ENCODE data around the gene GBA2.
A peak's percentile ranks its signal among the peaks of the same experiment; 100 is the strongest.

Gene GBA2

DNA sequence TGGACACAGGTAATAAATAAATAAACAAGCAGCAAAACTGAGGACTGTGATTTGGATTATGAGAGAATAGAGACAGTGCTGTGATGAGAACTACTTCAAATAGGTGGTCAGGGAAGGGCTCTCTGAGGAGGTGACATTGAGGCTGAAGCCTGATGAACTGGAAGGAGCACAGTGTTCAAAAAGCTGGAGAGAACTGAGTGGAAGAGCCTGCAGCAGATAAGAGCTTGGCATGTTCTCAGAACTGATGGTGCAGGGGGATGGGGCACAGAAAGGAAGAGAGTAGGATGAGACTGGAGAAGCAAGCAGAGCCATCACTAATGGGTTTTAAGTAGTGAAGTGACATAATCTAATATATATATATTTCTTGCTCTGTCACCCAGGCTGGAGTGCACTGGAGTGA is 48.1 kb downstream of the GBA2 start:
- no peaks in the 10 kb centered on the region for H3K27me3 ChIP-seq (ENCODE audit: control insufficient read depth in 1 of 2, insufficient read depth in 2 of 2, low read length in 2 of 2)
- H3K27ac ChIP-seq (ENCODE audit: low read depth, low read length): no peak overlapping the region
- peaks cover 87 to 99% of the 10 kb centered on the region in 2 donors for H3K36me3 ChIP-seq (ENCODE audit: control insufficient read depth in 1 of 2, insufficient read depth in 2 of 2, low read length in 2 of 2)
- no peak overlapping the region for H3K9ac ChIP-seq (ENCODE audit: low read depth in 1 of 2, low read length in 2 of 2)
- H3K4me1 ChIP-seq (ENCODE audit: control insufficient read depth in 1 of 2, insufficient read depth in 2 of 2, low read length in 2 of 2): peaks cover 8 to 11% of the 10 kb centered on the region in 2 donors
- no peaks in the 10 kb centered on the region for H3K9me3 ChIP-seq (ENCODE audit: control insufficient read depth in 1 of 2, low read length in 2 of 2)
- H3K4me3 ChIP-seq (ENCODE audit: low read depth in 1 of 2, low read length in 2 of 2): no peak overlapping the region

DNA sequence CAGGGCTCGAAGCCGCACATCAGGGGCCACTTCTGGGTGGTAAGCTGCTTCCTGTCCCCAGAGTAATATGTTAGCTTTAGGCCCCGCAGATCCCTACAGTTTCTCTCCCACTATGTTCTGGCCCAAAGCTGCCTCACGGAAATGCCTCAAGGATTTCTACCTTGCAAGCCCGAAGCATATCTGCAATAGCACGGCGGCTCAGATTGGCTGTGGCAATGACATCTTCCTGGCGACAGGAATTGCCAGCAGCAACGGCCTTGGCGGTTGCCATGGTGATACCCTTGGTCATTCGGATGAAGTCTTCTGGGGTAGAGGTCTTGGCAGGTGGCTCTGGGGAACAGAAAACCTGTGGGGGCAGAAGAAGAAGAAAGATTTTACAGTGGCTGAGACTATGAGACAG is 49.0 kb downstream of the GBA2 start:
- Histone ChIP-seq H3K4me1 (ENCODE audit: control insufficient read depth in 1 of 2, insufficient read depth in 2 of 2, low read length in 2 of 2) (peaks cover 12 to 16% of the 10 kb centered on the region in 2 donors), H3K9me3 (ENCODE audit: control insufficient read depth in 1 of 2, low read length in 2 of 2) (no peaks in the 10 kb centered on the region), H3K4me3 (ENCODE audit: low read depth in 1 of 2, low read length in 2 of 2) (no peak overlapping the region), H3K9ac (ENCODE audit: low read depth in 1 of 2, low read length in 2 of 2) (no peak overlapping the region), H3K27me3 (ENCODE audit: control insufficient read depth in 1 of 2, insufficient read depth in 2 of 2, low read length in 2 of 2) (no peaks in the 10 kb centered on the region), H3K27ac (ENCODE audit: low read depth, low read length) (no peak overlapping the region), H3K36me3 (ENCODE audit: control insufficient read depth in 1 of 2, insufficient read depth in 2 of 2, low read length in 2 of 2) (peaks cover 79 to 90% of the 10 kb centered on the region in 2 donors)

DNA sequence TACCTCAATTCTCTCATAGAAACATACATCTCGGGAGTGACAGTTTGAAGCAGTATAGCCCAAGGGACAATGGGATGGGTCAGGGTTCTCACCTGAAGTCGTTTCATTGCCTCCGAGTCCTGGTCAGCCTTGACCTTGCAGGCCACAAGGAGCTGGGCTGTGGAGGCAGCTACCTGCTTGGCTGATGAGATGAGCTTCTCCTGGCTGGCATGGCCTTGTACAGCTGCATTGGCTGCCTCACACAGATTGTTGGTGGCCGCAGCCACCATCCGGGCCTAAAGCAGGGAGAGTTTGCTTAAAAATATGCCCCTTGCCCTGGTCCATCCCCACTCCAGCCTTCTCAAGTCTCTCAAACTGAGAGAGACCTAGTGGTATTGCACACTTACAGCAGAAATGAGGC is 50.8 kb downstream of the GBA2 start:
- Histone ChIP-seq H3K9me3 (ENCODE audit: control insufficient read depth in 1 of 2, low read length in 2 of 2) (no peaks in the 10 kb centered on the region), H3K27ac (ENCODE audit: low read depth, low read length) (no peak overlapping the region), H3K36me3 (ENCODE audit: control insufficient read depth in 1 of 2, insufficient read depth in 2 of 2, low read length in 2 of 2) (peaks cover 61 to 72% of the 10 kb centered on the region in 2 donors), H3K27me3 (ENCODE audit: control insufficient read depth in 1 of 2, insufficient read depth in 2 of 2, low read length in 2 of 2) (no peaks in the 10 kb centered on the region), H3K9ac (ENCODE audit: low read depth in 1 of 2, low read length in 2 of 2) (no peak overlapping the region), H3K4me3 (ENCODE audit: low read depth in 1 of 2, low read length in 2 of 2) (no peak overlapping the region), H3K4me1 (ENCODE audit: control insufficient read depth in 1 of 2, insufficient read depth in 2 of 2, low read length in 2 of 2) (peaks cover 12 to 16% of the 10 kb centered on the region in 2 donors)

DNA sequence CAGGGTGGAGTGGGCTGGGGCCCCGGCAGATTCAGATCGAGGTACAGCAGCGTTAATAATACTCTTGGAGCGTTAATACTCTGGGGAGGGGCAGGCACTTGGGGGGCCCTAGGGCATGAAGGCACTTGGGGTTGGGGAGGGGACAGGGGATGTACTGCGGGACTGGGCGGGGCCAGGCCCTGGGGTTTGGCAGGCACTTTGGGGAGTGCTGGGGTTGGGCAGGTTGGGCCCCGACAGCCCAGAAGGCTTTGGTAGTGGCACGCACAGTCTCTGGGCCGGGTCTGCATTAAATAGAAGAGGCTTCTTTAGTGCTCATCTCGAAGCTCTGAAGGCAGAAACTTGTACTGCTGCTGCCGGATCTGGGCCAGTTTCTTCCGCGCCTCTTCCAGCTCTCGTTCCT is 51.5 kb downstream of the GBA2 start:
- no peaks in the 10 kb centered on the region for H3K27me3 ChIP-seq (ENCODE audit: control insufficient read depth in 1 of 2, insufficient read depth in 2 of 2, low read length in 2 of 2)
- no peak overlapping the region for H3K9ac ChIP-seq (ENCODE audit: low read depth in 1 of 2, low read length in 2 of 2)
- H3K27ac ChIP-seq (ENCODE audit: low read depth, low read length): no peak overlapping the region
- H3K36me3 ChIP-seq (ENCODE audit: control insufficient read depth in 1 of 2, insufficient read depth in 2 of 2, low read length in 2 of 2): peaks cover 55 to 65% of the 10 kb centered on the region in 2 donors
- no peak overlapping the region for H3K4me3 ChIP-seq (ENCODE audit: low read depth in 1 of 2, low read length in 2 of 2)
- no peaks in the 10 kb centered on the region for H3K9me3 ChIP-seq (ENCODE audit: control insufficient read depth in 1 of 2, low read length in 2 of 2)
- H3K4me1 ChIP-seq (ENCODE audit: control insufficient read depth in 1 of 2, insufficient read depth in 2 of 2, low read length in 2 of 2): peaks cover 12 to 16% of the 10 kb centered on the region in 2 donors

DNA sequence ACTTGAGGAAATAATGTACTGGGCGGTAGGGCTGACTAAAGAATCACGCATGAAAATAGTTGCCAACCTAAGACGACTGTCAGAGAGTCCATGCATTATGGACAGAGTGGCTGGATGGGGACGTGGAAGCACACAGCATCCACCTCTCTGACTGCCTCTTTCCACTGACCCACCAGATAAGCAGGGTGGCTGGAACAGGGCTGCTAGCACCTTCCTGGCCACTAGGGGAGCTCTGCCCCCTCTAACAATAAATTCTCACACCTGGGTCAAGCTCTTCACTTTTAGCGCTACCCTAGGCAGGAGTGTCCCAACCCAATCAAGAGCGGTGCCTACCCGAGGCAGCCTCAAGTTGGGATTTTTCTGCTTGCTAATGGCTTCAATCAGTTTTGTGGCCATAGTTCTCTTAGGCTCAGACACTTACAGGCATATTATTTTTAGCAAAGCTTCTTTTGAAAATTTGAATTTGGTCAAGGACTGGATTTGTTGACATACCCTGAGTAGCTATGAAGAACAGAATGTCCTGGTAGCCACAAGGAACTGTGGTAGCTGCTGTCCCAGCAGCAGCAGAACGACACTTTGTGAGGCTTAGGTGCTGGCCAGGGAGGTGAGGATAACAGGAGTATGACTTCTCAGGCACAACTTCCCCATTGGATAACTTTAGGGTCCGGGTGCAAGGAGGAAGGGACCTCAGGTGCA is 52.4 kb downstream of the GBA2 start:
- Histone ChIP-seq H3K9ac (ENCODE audit: low read depth in 1 of 2, low read length in 2 of 2) (no peak overlapping the region), H3K27me3 (ENCODE audit: control insufficient read depth in 1 of 2, insufficient read depth in 2 of 2, low read length in 2 of 2) (no peaks in the 10 kb centered on the region), H3K27ac (ENCODE audit: low read depth, low read length) (no peak overlapping the region), H3K4me1 (ENCODE audit: control insufficient read depth in 1 of 2, insufficient read depth in 2 of 2, low read length in 2 of 2) (peaks cover 12 to 16% of the 10 kb centered on the region in 2 donors), H3K36me3 (ENCODE audit: control insufficient read depth in 1 of 2, insufficient read depth in 2 of 2, low read length in 2 of 2) (peaks cover 49 to 57% of the 10 kb centered on the region in 2 donors), H3K9me3 (ENCODE audit: control insufficient read depth in 1 of 2, low read length in 2 of 2) (no peaks in the 10 kb centered on the region), H3K4me3 (ENCODE audit: low read depth in 1 of 2, low read length in 2 of 2) (no peak overlapping the region)

DNA sequence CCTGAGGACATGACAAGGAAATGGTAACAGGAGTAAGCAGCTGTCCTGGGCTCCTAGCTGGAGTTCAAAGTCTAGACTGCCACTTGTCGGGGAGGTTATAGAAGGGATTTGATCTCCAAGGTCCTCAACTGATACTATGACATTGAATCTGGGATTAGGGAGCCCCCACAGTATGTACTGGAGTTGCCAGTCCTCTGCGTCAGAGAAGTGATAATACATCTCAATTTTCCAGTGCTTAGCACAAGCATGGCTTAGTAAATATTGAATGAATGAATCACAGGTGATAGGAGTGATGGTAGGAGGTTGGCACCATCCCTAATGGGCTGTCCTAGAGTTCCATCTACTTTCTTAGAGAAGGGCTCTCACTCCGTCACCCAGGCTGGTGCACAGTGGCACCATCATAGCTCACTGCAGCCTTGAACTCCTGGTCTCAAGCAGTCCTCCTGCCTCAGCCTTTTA is 53.1 kb downstream of the GBA2 start:
- Histone ChIP-seq H3K4me1 (ENCODE audit: control insufficient read depth in 1 of 2, insufficient read depth in 2 of 2, low read length in 2 of 2) (peaks cover 15 to 16% of the 10 kb centered on the region in 2 donors), H3K4me3 (ENCODE audit: low read depth in 1 of 2, low read length in 2 of 2) (no peak overlapping the region), H3K36me3 (ENCODE audit: control insufficient read depth in 1 of 2, insufficient read depth in 2 of 2, low read length in 2 of 2) (peaks cover 44 to 50% of the 10 kb centered on the region in 2 donors), H3K9me3 (ENCODE audit: control insufficient read depth in 1 of 2, low read length in 2 of 2) (no peaks in the 10 kb centered on the region), H3K27ac (ENCODE audit: low read depth, low read length) (no peak overlapping the region), H3K9ac (ENCODE audit: low read depth in 1 of 2, low read length in 2 of 2) (no peak overlapping the region), H3K27me3 (ENCODE audit: control insufficient read depth in 1 of 2, insufficient read depth in 2 of 2, low read length in 2 of 2) (no peaks in the 10 kb centered on the region)

DNA sequence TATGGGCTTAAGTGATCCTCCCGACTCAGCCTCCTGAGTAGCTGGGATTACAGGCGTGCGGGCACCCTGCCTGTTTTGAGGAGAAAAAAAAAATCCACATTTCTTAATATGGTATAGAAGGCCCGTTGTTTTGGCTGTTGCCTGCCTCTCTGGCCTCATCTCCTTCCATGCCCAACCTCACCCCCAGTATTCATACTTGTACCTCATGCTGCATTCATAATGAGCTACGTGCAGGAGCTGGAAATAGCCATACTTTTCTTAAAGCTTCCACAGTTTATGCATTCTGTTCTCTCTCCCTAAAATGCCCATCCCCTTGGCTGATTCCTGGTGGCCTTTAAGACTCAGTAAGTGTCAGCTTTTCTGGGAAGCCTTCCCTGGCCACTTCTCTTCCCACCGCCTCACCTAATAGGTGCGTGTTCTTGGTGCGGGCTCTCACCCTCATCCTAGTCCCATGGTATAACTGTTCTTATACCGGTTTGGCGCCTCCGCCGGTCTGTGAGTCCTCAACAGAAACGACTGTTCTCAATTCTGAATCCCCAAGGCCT is 57.2 kb downstream of the GBA2 start:
- Histone ChIP-seq H3K36me3 (ENCODE audit: control insufficient read depth in 1 of 2, insufficient read depth in 2 of 2, low read length in 2 of 2) (peaks cover 3 to 9% of the 10 kb centered on the region in 2 donors), H3K27me3 (ENCODE audit: control insufficient read depth in 1 of 2, insufficient read depth in 2 of 2, low read length in 2 of 2) (no peaks in the 10 kb centered on the region), H3K9ac (ENCODE audit: low read depth in 1 of 2, low read length in 2 of 2) (no peak overlapping the region), H3K4me1 (ENCODE audit: control insufficient read depth in 1 of 2, insufficient read depth in 2 of 2, low read length in 2 of 2) (peaks cover 29 to 34% of the 10 kb centered on the region in 2 donors), H3K4me3 (ENCODE audit: low read depth in 1 of 2, low read length in 2 of 2) (no peak overlapping the region), H3K27ac (ENCODE audit: low read depth, low read length) (no peak overlapping the region), H3K9me3 (ENCODE audit: control insufficient read depth in 1 of 2, low read length in 2 of 2) (no peaks in the 10 kb centered on the region)

DNA sequence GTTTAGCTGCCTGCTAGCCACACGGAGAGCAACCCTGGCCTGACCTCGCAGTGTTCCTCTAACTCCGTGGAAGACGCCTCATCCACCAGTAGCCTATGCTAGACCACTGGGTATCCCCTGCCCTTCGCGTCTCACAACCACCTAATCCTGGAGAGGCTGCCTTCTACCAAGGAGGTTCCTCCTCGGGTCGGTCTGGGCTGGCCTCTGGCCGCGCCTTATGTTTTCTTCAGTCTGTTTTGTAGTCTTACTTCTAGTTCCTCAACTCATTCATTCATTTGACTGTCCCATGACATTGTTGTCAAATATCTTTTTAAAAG is 57.7 kb downstream of the GBA2 start:
- Histone ChIP-seq H3K4me1 (ENCODE audit: control insufficient read depth in 1 of 2, insufficient read depth in 2 of 2, low read length in 2 of 2) (peaks cover 23 to 30% of the 10 kb centered on the region in 2 donors), H3K9ac (ENCODE audit: low read depth in 1 of 2, low read length in 2 of 2) (peak overlapping the region; percentile 67 to 74), H3K4me3 (ENCODE audit: low read depth in 1 of 2, low read length in 2 of 2) (peak overlapping the region; percentile 69 to 75), H3K27ac (ENCODE audit: low read depth, low read length) (peak overlapping the region; percentile 43), H3K27me3 (ENCODE audit: control insufficient read depth in 1 of 2, insufficient read depth in 2 of 2, low read length in 2 of 2) (no peaks in the 10 kb centered on the region), H3K9me3 (ENCODE audit: control insufficient read depth in 1 of 2, low read length in 2 of 2) (no peaks in the 10 kb centered on the region), H3K36me3 (ENCODE audit: control insufficient read depth in 1 of 2, insufficient read depth in 2 of 2, low read length in 2 of 2) (peaks cover 0 to 3% of the 10 kb centered on the region in 2 donors)

DNA sequence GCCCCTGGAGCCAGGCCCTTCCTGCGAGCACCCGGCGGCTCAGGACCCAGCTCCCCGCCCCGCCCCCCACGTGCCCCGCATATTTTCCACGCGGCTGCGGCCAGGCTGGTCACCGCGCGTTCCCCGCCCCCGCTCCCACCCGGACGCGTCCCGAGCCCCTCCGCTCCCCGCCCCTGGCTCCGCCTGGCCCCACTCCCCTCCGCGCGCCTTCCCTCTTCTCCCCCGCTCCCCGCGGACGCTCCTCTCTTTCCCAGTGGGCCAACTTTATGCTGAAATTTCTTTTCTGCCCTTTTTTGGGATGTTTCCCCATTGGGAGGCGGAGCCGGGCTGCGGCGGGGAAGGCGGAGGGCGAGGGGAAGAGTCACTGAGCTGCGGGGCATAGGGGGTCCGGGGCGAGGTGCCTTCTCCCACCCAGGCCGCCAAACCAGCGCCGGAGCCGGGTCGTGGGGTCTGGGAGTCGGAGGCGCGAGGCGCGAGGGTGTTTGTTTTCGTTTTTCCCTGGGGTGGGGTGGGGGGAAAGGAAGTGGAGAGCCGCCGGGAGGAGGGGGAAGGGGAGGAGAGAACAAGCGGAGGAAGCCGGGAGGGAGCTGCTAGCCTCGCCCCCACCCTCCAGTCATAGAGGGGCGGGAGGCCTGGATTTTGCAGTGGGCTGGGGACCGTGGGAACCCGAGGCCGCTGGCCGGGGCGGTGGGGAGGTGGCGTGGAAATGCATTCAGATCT is 58.3 kb downstream of the GBA2 start:
- H3K4me3 ChIP-seq (ENCODE audit: low read depth in 1 of 2, low read length in 2 of 2): peak overlapping the region; percentile 69 to 75
- peaks cover 18 to 25% of the 10 kb centered on the region in 2 donors for H3K4me1 ChIP-seq (ENCODE audit: control insufficient read depth in 1 of 2, insufficient read depth in 2 of 2, low read length in 2 of 2)

DNA sequence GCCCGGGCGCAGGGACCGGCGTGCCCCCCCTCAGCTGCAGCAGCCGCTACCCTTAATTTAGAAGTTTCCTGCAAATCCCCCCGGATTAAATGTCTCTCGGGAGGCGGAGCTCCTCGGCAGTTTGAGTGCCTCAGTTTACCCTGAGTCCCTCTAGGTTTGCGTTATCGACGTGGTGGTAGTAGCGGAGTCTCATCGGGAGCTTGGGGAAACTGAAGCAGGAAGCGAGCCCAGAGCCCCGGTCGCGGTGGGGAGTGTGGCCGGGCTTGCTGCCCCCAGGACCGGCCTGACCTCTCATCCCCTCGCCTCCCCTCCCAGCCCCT is 58.8 kb downstream of the GBA2 start:
- peaks cover 15 to 22% of the 10 kb centered on the region in 2 donors for H3K4me1 ChIP-seq (ENCODE audit: control insufficient read depth in 1 of 2, insufficient read depth in 2 of 2, low read length in 2 of 2)
- H3K27ac ChIP-seq (ENCODE audit: low read depth, low read length): peak overlapping the region; percentile 73
- H3K9ac ChIP-seq (ENCODE audit: low read depth in 1 of 2, low read length in 2 of 2): peak overlapping the region; percentile 28 to 69
- H3K27me3 ChIP-seq (ENCODE audit: control insufficient read depth in 1 of 2, insufficient read depth in 2 of 2, low read length in 2 of 2): no peaks in the 10 kb centered on the region
- H3K9me3 ChIP-seq (ENCODE audit: control insufficient read depth in 1 of 2, low read length in 2 of 2): no peaks in the 10 kb centered on the region
- peak overlapping the region; percentile 69 to 75 for H3K4me3 ChIP-seq (ENCODE audit: low read depth in 1 of 2, low read length in 2 of 2)
- no peaks in the 10 kb centered on the region for H3K36me3 ChIP-seq (ENCODE audit: control insufficient read depth in 1 of 2, insufficient read depth in 2 of 2, low read length in 2 of 2)

More for the DNA sequence above, 58.3 kb downstream of the GBA2 start:
- Histone ChIP-seq H3K36me3 (ENCODE audit: control insufficient read depth in 1 of 2, insufficient read depth in 2 of 2, low read length in 2 of 2) (no peaks in the 10 kb centered on the region), H3K9ac (ENCODE audit: low read depth in 1 of 2, low read length in 2 of 2) (peak overlapping the region; percentile 69 to 74), H3K9me3 (ENCODE audit: control insufficient read depth in 1 of 2, low read length in 2 of 2) (no peaks in the 10 kb centered on the region), H3K27ac (ENCODE audit: low read depth, low read length) (peak overlapping the region; percentile 73), H3K27me3 (ENCODE audit: control insufficient read depth in 1 of 2, insufficient read depth in 2 of 2, low read length in 2 of 2) (no peaks in the 10 kb centered on the region)
